KBM-7 (cell line): Measurements from ENCODE around the gene DNA2.
A peak's percentile ranks its signal among the peaks of the same experiment; 100 is the strongest.
"Not testable (repeated sequence)": the region's sequence is repeated elsewhere in the genome, so short reads cannot be mapped to it uniquely, and the experiment has no call there.

Experiments used
- DNase-seq: peaks from one replicate; pipeline ENCODE4 v3.0.0-alpha.2; 2015
- in situ Hi-C: fragments of 300-500 bp; cut with MboI; formaldehyde crosslinking; loops from 2 replicates; pipeline ENCODE4 v1.14.3; 2020; ENCODE audit warnings: low sequenced_read_pairs, low pct_unique_long_range_greater_than_20kb, mixed read lengths

DNA2 gene

GRCh38 chr10:68461032-68461431 is 10.7 kb downstream of the DNA2 start:
- DNase-seq = no peak
- in situ Hi-C loops = no loop called here

GRCh38 chr10:68449698-68450097 is 22.1 kb downstream of the DNA2 start:
- DNase-seq, in situ Hi-C loops: not testable (repeated sequence)

GRCh38 chr10:68446179-68446578 is 25.6 kb downstream of the DNA2 start:
- in situ Hi-C loops = no loop called here

GRCh38 chr10:68442971-68443370 is 28.8 kb downstream of the DNA2 start:
- in situ Hi-C loops = no loop called here

More at GRCh38 chr10:68446179-68446578, 25.6 kb downstream of the DNA2 start:
- no peak for DNase-seq

GRCh38 chr10:68440898-68441297 is 30.9 kb downstream of the DNA2 start:
- in situ Hi-C loops = no loop called here
- DNase-seq = no peak

More at GRCh38 chr10:68442971-68443370, 28.8 kb downstream of the DNA2 start:
- no peak for DNase-seq

- in situ Hi-C loops = no loop called here
- DNase-seq = no peak
Observed at GRCh38 chr10:68435803-68436202, 36.0 kb downstream of the DNA2 start.

- in situ Hi-C loops = no loop called here
- no peak for DNase-seq
Observed at GRCh38 chr10:68434657-68435056, 37.1 kb downstream of the DNA2 start.

GRCh38 chr10:68428396-68429104 is 43.2 kb downstream of the DNA2 start:
- in situ Hi-C loops = no loop called here
- no peak for DNase-seq

- DNase-seq = no peak
- in situ Hi-C loops = no loop called here
Observed at GRCh38 chr10:68424454-68425014, 47.2 kb downstream of the DNA2 start.

GRCh38 chr10:68423522-68423921 is 48.3 kb downstream of the DNA2 start:
- in situ Hi-C loops = no loop called here
- DNase-seq = no peak

- in situ Hi-C loops = no loop called here
- no peak for DNase-seq
Observed at GRCh38 chr10:68419376-68419775, 52.4 kb downstream of the DNA2 start.

- no peak for DNase-seq
- in situ Hi-C loops = no loop called here
Observed at GRCh38 chr10:68408898-68409518, 62.8 kb downstream of the DNA2 start.

- in situ Hi-C loops = no loop called here
- peak; percentile 78 for DNase-seq
Observed at GRCh38 chr10:68406815-68407548, 64.8 kb downstream of the DNA2 start, which contains the start of gene RUFY2. Gene RUFY2, minus strand, starts transcription at chr10:68407277. Its CDS starts 88 bp downstream, at chr10:68407189.

- in situ Hi-C loops = no loop called here
- DNase-seq = peak; percentile 71
Observed at GRCh38 chr10:68406111-68406814, 65.5 kb downstream of the DNA2 start.

GRCh38 chr10:68403701-68404100 is 68.1 kb downstream of the DNA2 start:
- in situ Hi-C loops = no loop called here
- DNase-seq = no peak

GRCh38 chr10:68402276-68402675 is 69.5 kb downstream of the DNA2 start:
- DNase-seq = no peak

GRCh38 chr10:68397005-68397404 is 74.8 kb downstream of the DNA2 start:
- in situ Hi-C loops = no loop called here
- no peak for DNase-seq

More at GRCh38 chr10:68402276-68402675, 69.5 kb downstream of the DNA2 start:
- in situ Hi-C loops = no loop called here

- in situ Hi-C loops = no loop called here
- DNase-seq = no peak
Observed at GRCh38 chr10:68385740-68386139, 86.0 kb downstream of the DNA2 start.

GRCh38 chr10:68371604-68372003 is 100.2 kb downstream of the DNA2 start:
- no peak for DNase-seq
- in situ Hi-C loops = no loop called here
